HUES6 (cell line): ENCODE measurements around the gene ASAP2.
"Not testable (repeated sequence)": the region's sequence is repeated elsewhere in the genome, so short reads cannot be mapped to it uniquely, and the experiment has no call there.

ENCODE experiments used
- H3K27ac ChIP-seq: 2 replicates; pipeline ENCODE4 v1.7.0; 2013; ENCODE audit warnings: low read depth, mild to moderate bottlenecking, low read length, inconsistent platforms
- H3K27me3 ChIP-seq: 2 replicates; pipeline ENCODE4 v1.6.1; 2013; ENCODE audit warnings: low read length; ENCODE audit not compliant: control insufficient read depth, insufficient read depth
- H3K36me3 ChIP-seq: 2 replicates; pipeline ENCODE4 v1.6.1; 2013; ENCODE audit warnings: low read length; ENCODE audit not compliant: control insufficient read depth, insufficient read depth
- H3K4me1 ChIP-seq: 2 replicates; pipeline ENCODE4 v1.6.1; 2013; ENCODE audit warnings: low read length; ENCODE audit not compliant: control insufficient read depth, insufficient read depth
- H3K4me3 ChIP-seq: 2 replicates; pipeline ENCODE4 v1.5.1; 2013; ENCODE audit warnings: low read depth, low read length
- H3K9ac ChIP-seq: one replicate; pipeline ENCODE4 v1.6.1; 2013; ENCODE audit warnings: mild to moderate bottlenecking, low read length
- H3K9me3 ChIP-seq: 2 replicates; pipeline ENCODE4 v1.6.1; 2013; ENCODE audit warnings: low read depth, low read length; ENCODE audit not compliant: control insufficient read depth, insufficient read depth

Gene ASAP2

GRCh38 chr2:9256147-9256546, 49.5 kb downstream of the ASAP2 start:
- H3K9me3 ChIP-seq = no peaks in the 10 kb centered on the region
- H3K4me3 ChIP-seq = no peak overlapping the region
- no peaks in the 10 kb centered on the region for H3K27me3 ChIP-seq
- no peaks in the 10 kb centered on the region for H3K36me3 ChIP-seq
- H3K4me1 ChIP-seq = peaks cover 10% of the 10 kb centered on the region; the same call in 1 of the 2 replicates
- H3K9ac ChIP-seq = no peak overlapping the region
- H3K27ac ChIP-seq = no peak overlapping the region

- H3K27ac ChIP-seq = no peak overlapping the region
- H3K4me1 ChIP-seq = peaks cover 10% of the 10 kb centered on the region; the same call in 1 of the 2 replicates
- no peaks in the 10 kb centered on the region for H3K36me3 ChIP-seq
- no peaks in the 10 kb centered on the region for H3K27me3 ChIP-seq
- no peak overlapping the region for H3K9ac ChIP-seq
- no peak overlapping the region for H3K4me3 ChIP-seq
- H3K9me3 ChIP-seq = no peaks in the 10 kb centered on the region
Observed at GRCh38 chr2:9256570-9257043, 50.0 kb downstream of the ASAP2 start.

DNA sequence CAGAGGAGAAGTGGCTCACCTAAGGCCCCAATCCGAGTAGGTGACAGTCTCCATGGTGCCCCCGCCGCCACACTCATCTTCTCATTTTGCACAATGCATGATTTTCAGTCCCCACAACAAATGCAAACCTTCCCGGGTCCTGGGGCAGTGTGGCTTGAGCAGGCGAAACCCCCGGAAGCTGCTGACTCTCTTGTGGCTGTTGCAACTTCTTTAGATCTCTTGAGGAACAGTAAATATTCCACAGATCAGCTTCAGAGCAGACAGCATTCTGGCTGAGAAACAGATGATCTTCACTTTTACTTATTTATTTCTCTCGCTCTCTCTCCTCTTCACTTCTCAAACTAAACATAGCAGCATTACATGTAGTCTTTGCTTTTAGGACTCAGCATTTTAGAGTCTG, 51.9 kb downstream of the ASAP2 start:
- Histone ChIP-seq H3K4me1 (peaks cover 6% of the 10 kb centered on the region; the same call in 1 of the 2 replicates), H3K4me3 (no peak overlapping the region), H3K9me3 (no peaks in the 10 kb centered on the region), H3K27ac (no peak overlapping the region), H3K36me3 (no peaks in the 10 kb centered on the region), H3K9ac (no peak overlapping the region), H3K27me3 (no peaks in the 10 kb centered on the region)

DNA sequence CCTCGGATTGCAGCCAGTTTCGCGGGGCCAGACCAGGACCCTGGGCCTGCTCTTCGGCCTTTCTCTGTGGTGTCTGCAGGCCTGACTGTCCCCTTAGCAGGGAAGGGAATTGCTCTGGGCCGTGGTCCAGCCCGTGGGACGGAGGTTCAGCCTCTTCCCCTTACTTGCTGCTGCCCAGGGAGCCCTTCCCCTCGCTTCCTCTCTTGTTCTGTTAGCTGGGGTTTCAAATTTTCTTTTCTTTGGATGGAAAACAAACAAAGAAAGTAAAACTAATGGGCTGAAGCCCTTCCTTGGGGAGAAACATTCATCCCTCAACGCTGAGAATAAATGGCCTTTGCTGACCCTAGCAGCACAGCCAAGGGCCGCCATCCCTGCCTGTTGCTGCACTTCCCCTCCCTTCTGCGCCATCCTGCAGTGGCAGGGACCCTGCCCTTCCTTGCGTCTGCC, 52.4 kb downstream of the ASAP2 start:
- H3K4me3 ChIP-seq = no peak overlapping the region
- H3K9ac ChIP-seq = no peak overlapping the region
- H3K27me3 ChIP-seq = no peaks in the 10 kb centered on the region
- no peaks in the 10 kb centered on the region for H3K9me3 ChIP-seq
- no peaks in the 10 kb centered on the region for H3K36me3 ChIP-seq
- peaks cover 6% of the 10 kb centered on the region; the same call in 1 of the 2 replicates for H3K4me1 ChIP-seq
- H3K27ac ChIP-seq = no peak overlapping the region

- H3K27me3 ChIP-seq = no peaks in the 10 kb centered on the region
- H3K9me3 ChIP-seq = no peaks in the 10 kb centered on the region
- H3K4me3 ChIP-seq = no peak overlapping the region
- H3K9ac ChIP-seq = no peak overlapping the region
- no peaks in the 10 kb centered on the region for H3K36me3 ChIP-seq
- peaks cover 6% of the 10 kb centered on the region; the same call in 1 of the 2 replicates for H3K4me1 ChIP-seq
- no peak overlapping the region for H3K27ac ChIP-seq
Observed at GRCh38 chr2:9260464-9260918, 53.9 kb downstream of the ASAP2 start.

GRCh38 chr2:9261231-9261883, 54.7 kb downstream of the ASAP2 start:
- Histone ChIP-seq H3K36me3 (no peaks in the 10 kb centered on the region), H3K4me1 (peaks cover 6% of the 10 kb centered on the region; the same call in 1 of the 2 replicates)

GRCh38 chr2:9262671-9263171, 56.1 kb downstream of the ASAP2 start:
- Histone ChIP-seq H3K27me3 (no peaks in the 10 kb centered on the region), H3K9ac (no peak overlapping the region), H3K9me3 (no peaks in the 10 kb centered on the region), H3K36me3 (no peaks in the 10 kb centered on the region), H3K27ac (no peak overlapping the region), H3K4me1 (peaks cover 6% of the 10 kb centered on the region; the same call in 1 of the 2 replicates), H3K4me3 (no peak overlapping the region)

More at GRCh38 chr2:9261231-9261883, 54.7 kb downstream of the ASAP2 start:
- Histone ChIP-seq H3K4me3 (no peak overlapping the region), H3K9ac (no peak overlapping the region), H3K27me3 (no peaks in the 10 kb centered on the region), H3K9me3 (no peaks in the 10 kb centered on the region), H3K27ac (no peak overlapping the region)

DNA sequence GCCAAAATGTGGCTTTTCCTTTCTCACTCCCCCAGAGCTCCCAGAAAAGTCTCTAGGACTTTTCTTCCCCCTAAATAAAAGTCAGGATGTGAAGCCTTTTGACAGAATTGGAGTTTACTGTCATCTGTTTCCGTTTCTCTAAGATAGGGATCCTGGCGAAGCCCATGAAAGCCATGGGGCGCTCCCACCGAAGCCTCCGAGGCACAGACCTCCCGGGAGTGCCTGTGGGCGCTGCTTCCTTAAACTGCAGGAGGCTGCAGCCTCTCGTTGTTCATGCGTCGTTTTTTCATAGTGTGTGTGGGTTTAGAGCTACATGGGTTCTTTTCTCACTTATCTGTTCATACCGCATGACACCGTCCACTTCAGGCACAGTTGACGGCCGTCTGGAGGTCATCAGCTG, 56.8 kb downstream of the ASAP2 start:
- H3K9ac ChIP-seq = no peak overlapping the region
- H3K27me3 ChIP-seq = no peaks in the 10 kb centered on the region

DNA sequence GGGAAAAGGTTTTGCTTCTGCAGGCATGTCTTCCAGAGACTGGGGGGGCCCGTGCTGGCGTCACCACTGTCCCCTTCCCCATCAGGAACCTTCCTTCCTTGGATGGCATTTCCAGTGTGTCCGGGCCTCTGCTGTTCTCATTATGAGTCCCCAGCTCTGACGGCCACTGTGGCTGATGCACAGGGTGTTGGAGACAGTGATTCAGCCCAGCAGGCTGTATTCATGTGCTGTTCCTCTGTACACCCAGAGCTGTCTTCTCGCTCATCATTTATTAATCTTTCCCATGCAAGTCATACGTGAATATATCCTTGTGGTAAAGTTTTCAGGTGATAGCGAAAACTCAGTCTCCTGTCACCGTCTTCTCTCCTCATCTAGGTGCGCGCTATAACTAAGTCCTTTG, 57.7 kb downstream of the ASAP2 start:
- Histone ChIP-seq H3K36me3 (no peaks in the 10 kb centered on the region), H3K9me3 (no peaks in the 10 kb centered on the region), H3K9ac (no peak overlapping the region), H3K27ac (no peak overlapping the region), H3K4me3 (no peak overlapping the region), H3K27me3 (no peaks in the 10 kb centered on the region), H3K4me1 (peaks cover 9% of the 10 kb centered on the region; the same call in 1 of the 2 replicates)

More for the DNA sequence above, 56.8 kb downstream of the ASAP2 start:
- Histone ChIP-seq H3K27ac (no peak overlapping the region), H3K36me3 (no peaks in the 10 kb centered on the region), H3K4me1 (peaks cover 6% of the 10 kb centered on the region; the same call in 1 of the 2 replicates), H3K9me3 (no peaks in the 10 kb centered on the region), H3K4me3 (no peak overlapping the region)

DNA sequence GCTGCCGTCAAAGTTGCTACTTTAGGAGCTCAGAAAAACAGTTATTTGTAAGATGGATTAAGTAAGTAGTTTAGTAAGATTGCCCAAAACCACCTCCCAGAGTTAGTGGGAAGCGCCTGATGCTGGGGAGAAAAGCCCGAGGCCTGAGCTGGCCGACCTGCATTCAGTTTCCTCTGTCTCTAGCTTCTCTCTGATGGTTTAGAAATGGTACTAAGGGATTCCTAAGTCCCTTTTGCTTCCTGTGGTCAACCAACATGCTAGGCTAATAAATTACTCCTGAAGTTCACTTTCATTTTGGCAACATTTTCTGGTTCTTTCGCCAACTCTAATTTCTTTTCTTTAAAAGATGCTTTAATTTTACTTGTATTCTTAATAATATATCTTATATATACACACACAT, 60.1 kb downstream of the ASAP2 start:
- no peak overlapping the region for H3K4me3 ChIP-seq
- H3K9me3 ChIP-seq = no peaks in the 10 kb centered on the region; the same call in 1 of the 2 replicates
- H3K4me1 ChIP-seq = peaks cover 3% of the 10 kb centered on the region; the same call in 1 of the 2 replicates
- no peak overlapping the region for H3K9ac ChIP-seq
- H3K27me3 ChIP-seq = no peaks in the 10 kb centered on the region
- H3K36me3 ChIP-seq = no peaks in the 10 kb centered on the region
- H3K27ac ChIP-seq = no peak overlapping the region

GRCh38 chr2:9267286-9267685, 60.7 kb downstream of the ASAP2 start:
- H3K9ac ChIP-seq, H3K27me3 ChIP-seq, H3K27ac ChIP-seq, H3K36me3 ChIP-seq, H3K4me3 ChIP-seq, H3K9me3 ChIP-seq, H3K4me1 ChIP-seq: not testable (repeated sequence)
